Measurements from ENCODE around the gene AGAP1. TPM values are rescaled to one million over a fixed set of nuclear protein-coding genes. Genes with fewer than 3 reads are reported as not detected.

Gene AGAP1
- total RNA-seq, 1 donor from 2014 or later, result 20.4 TPM

DNA sequence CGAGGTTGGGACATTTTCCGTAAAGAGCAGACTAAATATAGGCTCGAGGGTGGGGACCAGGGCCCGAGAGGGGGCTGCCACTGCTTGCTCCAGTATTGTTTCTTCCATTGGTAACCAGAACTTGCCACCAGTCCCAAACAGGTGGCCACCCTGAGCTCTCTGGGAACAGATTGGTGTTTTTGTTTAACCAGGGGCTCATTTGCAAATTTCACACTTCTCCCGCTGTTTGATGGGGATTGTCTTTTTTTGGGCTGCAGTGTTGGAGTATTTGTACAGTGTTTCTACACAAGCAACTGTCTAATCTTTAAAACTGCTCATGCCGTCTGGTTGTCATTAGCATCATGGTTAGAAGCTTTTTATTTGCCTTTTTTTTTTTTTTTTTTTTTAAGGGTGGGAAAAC lies 8.5 kb downstream of the AGAP1 start:
- Histone ChIP-seq H3K79me2 (ENCODE audit: low read depth) (peaks cover 100% of the 10 kb centered on the region), H3K9ac (no peak overlapping the region), H2AFZ (replicated peaks) (no peak overlapping the region), H4K20me1 (ENCODE audit: low read depth) (peaks cover 85% of the 10 kb centered on the region), H3K27me3 (no peaks in the 10 kb centered on the region), H3K4me3 (no peak overlapping the region), H3K36me3 (no peaks in the 10 kb centered on the region), H3K4me1 (peaks cover 83% of the 10 kb centered on the region), H3F3A (ENCODE audit: low read depth) (peaks cover 40% of the 10 kb centered on the region), H3K27ac (peak overlapping the region; percentile 59), H3K9me3 (ENCODE audit: low read depth) (no peaks in the 10 kb centered on the region), H3K4me2 (peak overlapping the region; percentile 73)
- TF ChIP-seq, protein P1, sequence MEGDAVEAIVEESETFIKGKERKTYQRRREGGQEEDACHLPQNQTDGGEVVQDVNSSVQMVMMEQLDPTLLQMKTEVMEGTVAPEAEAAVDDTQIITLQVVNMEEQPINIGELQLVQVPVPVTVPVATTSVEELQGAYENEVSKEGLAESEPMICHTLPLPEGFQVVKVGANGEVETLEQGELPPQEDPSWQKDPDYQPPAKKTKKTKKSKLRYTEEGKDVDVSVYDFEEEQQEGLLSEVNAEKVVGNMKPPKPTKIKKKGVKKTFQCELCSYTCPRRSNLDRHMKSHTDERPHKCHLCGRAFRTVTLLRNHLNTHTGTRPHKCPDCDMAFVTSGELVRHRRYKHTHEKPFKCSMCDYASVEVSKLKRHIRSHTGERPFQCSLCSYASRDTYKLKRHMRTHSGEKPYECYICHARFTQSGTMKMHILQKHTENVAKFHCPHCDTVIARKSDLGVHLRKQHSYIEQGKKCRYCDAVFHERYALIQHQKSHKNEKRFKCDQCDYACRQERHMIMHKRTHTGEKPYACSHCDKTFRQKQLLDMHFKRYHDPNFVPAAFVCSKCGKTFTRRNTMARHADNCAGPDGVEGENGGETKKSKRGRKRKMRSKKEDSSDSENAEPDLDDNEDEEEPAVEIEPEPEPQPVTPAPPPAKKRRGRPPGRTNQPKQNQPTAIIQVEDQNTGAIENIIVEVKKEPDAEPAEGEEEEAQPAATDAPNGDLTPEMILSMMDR (IDR thresholded peaks at IDR 0.05), result no peak
- TF ChIP-seq EZH2 (IDR thresholded peaks at IDR 0.05) (no peak), EZH2phosphoT487 (IDR thresholded peaks at IDR 0.05) (no peak)
- Mint-ChIP-seq H3K9me3 (no peaks in the 10 kb centered on the region), H3K4me3 (peak overlapping the region; percentile 50), H3K4me1 (peaks cover 86% of the 10 kb centered on the region), H3K27me3 (ENCODE audit: insufficient read depth, low read depth) (peaks cover 3% of the 10 kb centered on the region), H3K27ac (peak overlapping the region; percentile 24), H3K36me3 (peaks cover 10% of the 10 kb centered on the region)
- DNase-seq (ENCODE audit: low spot score), result no peak

- Histone ChIP-seq H2AFZ (replicated peaks) (no peak overlapping the region), H3K79me2 (ENCODE audit: low read depth) (peaks cover 100% of the 10 kb centered on the region), H3K36me3 (no peaks in the 10 kb centered on the region), H4K20me1 (ENCODE audit: low read depth) (peaks cover 68% of the 10 kb centered on the region), H3K9me3 (ENCODE audit: low read depth) (no peaks in the 10 kb centered on the region), H3K9ac (no peak overlapping the region), H3K4me2 (peak overlapping the region; percentile 57), H3K4me1 (peaks cover 64% of the 10 kb centered on the region), H3K27ac (peak overlapping the region; percentile 67), H3K4me3 (no peak overlapping the region), H3F3A (ENCODE audit: low read depth) (peaks cover 40% of the 10 kb centered on the region), H3K27me3 (no peaks in the 10 kb centered on the region)
- peak overlapping the region; percentile 93 for H3K27ac Mint-ChIP-seq
- no peak for TF ChIP-seq EZH2 (IDR thresholded peaks at IDR 0.05)
- TF ChIP-seq, protein P1 (IDR thresholded peaks at IDR 0.05), result peak; percentile 8
- H3K36me3 Mint-ChIP-seq, result peaks cover 6% of the 10 kb centered on the region
- H3K27me3 Mint-ChIP-seq (ENCODE audit: insufficient read depth, low read depth), result peaks cover 2% of the 10 kb centered on the region
- H3K9me3 Mint-ChIP-seq, result no peaks in the 10 kb centered on the region
- peaks cover 71% of the 10 kb centered on the region for H3K4me1 Mint-ChIP-seq
- H3K4me3 Mint-ChIP-seq, result no peak overlapping the region
- DNase-seq (ENCODE audit: low spot score), result peak; percentile 35
Observed at GRCh38 chr2:235504441-235505180, 10.8 kb downstream of the AGAP1 start.

DNA sequence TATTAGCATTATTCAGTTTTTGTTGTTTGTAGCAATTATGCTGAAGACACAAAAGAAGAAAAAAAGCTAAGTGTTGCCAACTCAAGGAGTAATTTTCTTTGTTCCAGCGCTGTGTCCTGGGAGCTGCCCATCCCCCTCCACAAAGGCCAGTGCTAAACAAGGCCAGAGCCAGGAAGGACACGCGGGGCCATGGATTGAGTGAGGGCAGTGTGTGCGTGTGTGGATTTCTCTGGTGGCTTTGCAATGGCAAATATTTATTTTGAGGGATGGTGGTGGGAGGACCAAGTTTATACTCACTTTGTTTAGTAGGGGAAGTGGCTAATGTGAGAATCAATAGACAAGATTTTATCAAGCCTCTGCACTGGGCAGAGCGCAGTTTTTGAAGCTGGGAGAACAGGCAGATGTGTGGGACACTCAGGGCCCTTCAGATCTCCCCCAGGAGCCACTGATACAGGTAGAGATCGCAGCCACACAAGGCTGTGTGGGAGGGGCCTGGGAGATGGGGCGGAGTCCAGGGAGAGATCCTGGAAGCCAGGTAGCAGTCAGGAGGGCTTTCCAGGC lies 11.4 kb downstream of the AGAP1 start:
- peak; percentile 40 for DNase-seq (ENCODE audit: low spot score)
- H3K4me2 ChIP-seq, result peak overlapping the region; percentile 57
- peaks cover 40% of the 10 kb centered on the region for H3F3A ChIP-seq (ENCODE audit: low read depth)
- Mint-ChIP-seq H3K27ac (peak overlapping the region; percentile 93), H3K9me3 (no peaks in the 10 kb centered on the region), H3K4me1 (peaks cover 65% of the 10 kb centered on the region), H3K27me3 (ENCODE audit: insufficient read depth, low read depth) (peaks cover 2% of the 10 kb centered on the region), H3K36me3 (peaks cover 3% of the 10 kb centered on the region), H3K4me3 (no peak overlapping the region)
- no peak overlapping the region for H3K4me3 ChIP-seq
- no peaks in the 10 kb centered on the region for H3K9me3 ChIP-seq (ENCODE audit: low read depth)
- TF ChIP-seq, protein P1 (IDR thresholded peaks at IDR 0.05), result no peak
- no peak for TF ChIP-seq EZH2phosphoT487 (IDR thresholded peaks at IDR 0.05)
- H3K4me1 ChIP-seq, result peaks cover 59% of the 10 kb centered on the region
- peaks cover 68% of the 10 kb centered on the region for H4K20me1 ChIP-seq (ENCODE audit: low read depth)
- H3K79me2 ChIP-seq (ENCODE audit: low read depth), result peaks cover 100% of the 10 kb centered on the region
- no peaks in the 10 kb centered on the region for H3K36me3 ChIP-seq
- H3K27me3 ChIP-seq, result no peaks in the 10 kb centered on the region
- H2AFZ ChIP-seq (replicated peaks), result no peak overlapping the region
- no peak overlapping the region for H3K9ac ChIP-seq
- peak overlapping the region; percentile 67 for H3K27ac ChIP-seq

All from neural progenitor cell (in vitro differentiated cells).